Measurements from ENCODE around the gene INTS1. TPM values are rescaled to one million over a fixed set of nuclear protein-coding genes. Genes with fewer than 3 reads are reported as not detected.

Gene INTS1
- total RNA-seq, 6 donors from 2014 or later: 38.6 to 215 (median 72.3) TPM

DNA sequence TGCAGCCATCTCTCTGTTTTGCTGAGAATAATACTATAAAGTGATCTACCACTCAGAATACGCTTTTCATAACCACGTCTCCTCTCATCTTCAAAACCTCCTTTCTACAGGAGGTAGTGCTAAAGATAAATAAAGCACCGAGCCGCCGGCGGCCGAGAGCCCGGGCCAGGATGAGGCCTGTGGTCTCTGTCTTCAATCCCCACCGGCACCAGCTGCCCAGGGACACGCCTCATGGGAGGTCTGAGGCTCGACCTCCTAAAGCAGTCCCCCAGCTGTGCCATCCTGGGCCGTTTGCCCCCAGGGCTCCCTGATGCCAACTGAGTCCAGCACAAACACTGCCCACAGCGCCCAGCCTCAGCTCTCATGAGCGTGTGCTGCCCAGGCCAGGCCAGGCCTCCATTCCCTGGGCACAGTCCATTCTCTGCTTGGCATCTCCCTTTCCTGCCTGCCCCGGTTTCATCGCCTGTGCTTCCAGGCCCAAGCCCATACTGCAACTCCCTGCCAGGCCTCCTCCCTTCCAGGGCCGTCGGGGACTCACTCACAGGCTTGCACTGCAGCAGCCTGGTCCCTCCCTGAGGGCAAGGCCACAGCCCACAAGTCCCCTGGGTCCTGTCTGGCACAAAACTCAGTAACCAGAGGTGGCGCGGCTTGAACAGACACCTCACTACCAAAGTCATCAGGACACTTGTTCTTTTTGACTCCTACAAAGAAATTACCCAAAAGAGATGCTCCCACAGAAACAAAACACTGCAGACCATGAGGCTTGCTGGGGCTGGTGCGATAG is 2.5 kb downstream of the INTS1 start:
- no peak for ATAC-seq (ENCODE audit: low FRiP score in 2 of 2)

DNA sequence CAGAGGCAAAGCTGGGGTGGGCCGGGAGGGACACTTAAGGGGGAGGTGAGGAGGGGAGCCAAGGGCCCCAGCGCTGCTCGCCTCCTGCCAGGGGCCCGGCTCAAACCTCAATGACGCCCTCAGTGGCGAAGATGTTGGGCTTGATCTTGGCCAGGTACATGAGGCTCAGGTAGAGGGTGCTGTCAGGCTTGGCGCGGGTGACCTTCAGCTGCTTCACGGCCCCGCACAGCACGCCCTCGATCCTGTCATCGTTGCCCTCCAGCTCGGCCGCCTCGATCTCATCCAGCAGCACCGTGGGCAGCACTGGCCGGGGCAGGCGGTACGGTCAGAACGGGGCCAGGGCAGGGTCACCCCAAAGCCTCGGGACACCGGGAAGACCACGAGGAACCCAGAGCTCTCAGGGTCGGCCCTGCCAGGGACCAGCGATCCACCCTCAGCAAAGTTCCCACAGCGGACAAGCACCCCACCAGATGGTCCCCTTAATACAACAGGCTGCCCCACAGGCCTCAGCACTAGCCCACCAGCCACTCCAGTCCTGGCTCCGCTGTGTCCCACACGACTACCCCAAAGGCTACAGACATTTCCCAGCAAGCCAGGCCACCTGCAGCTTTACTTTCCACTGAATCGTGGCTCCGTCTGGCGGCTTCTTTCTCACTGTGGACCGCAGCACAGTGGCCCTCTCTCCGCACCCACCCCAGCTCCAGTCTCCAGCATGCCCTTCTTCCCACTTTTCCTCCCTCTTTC is 4.0 kb downstream of the INTS1 start:
- Histone ChIP-seq H3K9me3 (no peaks in the 10 kb centered on the region), H3K27ac (no peak overlapping the region), H3K4me3 (no peak overlapping the region), H3K36me3 (peaks cover 17 to 76% (median 67%) of the 10 kb centered on the region in 4 donors), H3K4me1 (peaks cover 12 to 32% (median 20%) of the 10 kb centered on the region in 4 donors), H3K27me3 (no peaks in the 10 kb centered on the region)
- no peak for ATAC-seq (ENCODE audit: low FRiP score in 2 of 2)
- TF ChIP-seq POLR2A (IDR thresholded peaks at IDR 0.05) (no peak), EP300 (IDR thresholded peaks at IDR 0.05) (no peak), POLR2AphosphoS5 (IDR thresholded peaks at IDR 0.05) (no peak)
- TF ChIP-seq, protein P1, sequence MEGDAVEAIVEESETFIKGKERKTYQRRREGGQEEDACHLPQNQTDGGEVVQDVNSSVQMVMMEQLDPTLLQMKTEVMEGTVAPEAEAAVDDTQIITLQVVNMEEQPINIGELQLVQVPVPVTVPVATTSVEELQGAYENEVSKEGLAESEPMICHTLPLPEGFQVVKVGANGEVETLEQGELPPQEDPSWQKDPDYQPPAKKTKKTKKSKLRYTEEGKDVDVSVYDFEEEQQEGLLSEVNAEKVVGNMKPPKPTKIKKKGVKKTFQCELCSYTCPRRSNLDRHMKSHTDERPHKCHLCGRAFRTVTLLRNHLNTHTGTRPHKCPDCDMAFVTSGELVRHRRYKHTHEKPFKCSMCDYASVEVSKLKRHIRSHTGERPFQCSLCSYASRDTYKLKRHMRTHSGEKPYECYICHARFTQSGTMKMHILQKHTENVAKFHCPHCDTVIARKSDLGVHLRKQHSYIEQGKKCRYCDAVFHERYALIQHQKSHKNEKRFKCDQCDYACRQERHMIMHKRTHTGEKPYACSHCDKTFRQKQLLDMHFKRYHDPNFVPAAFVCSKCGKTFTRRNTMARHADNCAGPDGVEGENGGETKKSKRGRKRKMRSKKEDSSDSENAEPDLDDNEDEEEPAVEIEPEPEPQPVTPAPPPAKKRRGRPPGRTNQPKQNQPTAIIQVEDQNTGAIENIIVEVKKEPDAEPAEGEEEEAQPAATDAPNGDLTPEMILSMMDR (IDR thresholded peaks at IDR 0.05): no peak
- peak in 1 of 2 donors; percentile 69 for DNase-seq
- WGBS, 2 donors: 96% methylated on average over 16 to 30 of the region's 34 CpGs

More for the DNA sequence above, 2.5 kb downstream of the INTS1 start:
- Histone ChIP-seq H3K27me3 (no peaks in the 10 kb centered on the region), H3K4me1 (peaks cover 12 to 32% (median 23%) of the 10 kb centered on the region in 4 donors), H3K9me3 (no peaks in the 10 kb centered on the region), H3K4me3 (no peak overlapping the region), H3K27ac (no peak overlapping the region), H3K36me3 (peaks cover 17 to 61% (median 55%) of the 10 kb centered on the region in 4 donors)
- TF ChIP-seq, protein P1 (IDR thresholded peaks at IDR 0.05): no peak
- TF ChIP-seq EP300 (IDR thresholded peaks at IDR 0.05) (no peak), POLR2AphosphoS5 (IDR thresholded peaks at IDR 0.05) (no peak), POLR2A (IDR thresholded peaks at IDR 0.05) (no peak)
- DNase-seq: peak in 1 of 2 donors; percentile 80
- WGBS, 2 donors: 95 to 97% methylated on average over 15 to 21 of the region's 21 CpGs

DNA sequence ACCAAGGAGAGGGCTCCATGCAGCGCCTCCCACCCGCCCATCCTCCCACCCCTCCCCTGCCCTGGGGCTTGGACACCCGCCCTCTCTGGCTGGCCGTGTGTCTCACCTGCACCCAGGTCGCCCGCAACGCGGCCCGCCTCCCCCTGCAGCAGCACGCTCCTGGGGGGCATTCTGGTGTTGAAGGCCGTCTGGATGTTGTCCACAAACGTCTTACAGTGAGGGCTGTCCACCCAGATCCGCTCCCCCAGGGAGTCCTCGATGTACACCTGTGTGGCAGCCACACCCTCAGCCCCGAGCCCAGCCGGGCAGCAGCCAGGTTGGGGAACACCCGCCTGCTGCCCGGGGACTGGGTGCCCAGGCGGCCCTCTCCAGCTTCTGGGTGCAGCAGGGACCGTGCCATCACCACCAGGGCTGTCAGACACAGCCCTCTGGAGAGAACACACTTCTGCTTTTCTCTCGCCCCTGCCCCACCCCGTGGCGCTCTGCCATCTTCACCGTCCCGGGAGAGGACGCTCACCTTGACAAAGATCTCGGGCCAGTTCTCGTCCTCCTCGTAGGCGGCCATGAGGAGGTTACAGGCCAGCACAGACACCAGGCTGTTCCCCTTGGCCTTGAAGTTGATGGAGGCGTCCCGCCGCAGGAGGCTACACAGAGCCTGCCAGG is 4.7 kb downstream of the INTS1 start:
- H3K9me3 ChIP-seq: no peaks in the 10 kb centered on the region
- ATAC-seq (ENCODE audit: low FRiP score in 2 of 2) (no peak), DNase-seq (peak in 1 of 2 donors; percentile 77)
- peaks cover 12 to 26% (median 15%) of the 10 kb centered on the region in 4 donors for H3K4me1 ChIP-seq
- WGBS, 2 donors: 92 to 94% methylated on average over 14 to 25 of the region's 33 CpGs
- H3K36me3 ChIP-seq: peaks cover 17 to 83% (median 74%) of the 10 kb centered on the region in 4 donors
- no peak overlapping the region for H3K27ac ChIP-seq
- H3K27me3 ChIP-seq: no peaks in the 10 kb centered on the region
- no peak overlapping the region for H3K4me3 ChIP-seq
- TF ChIP-seq EP300 (IDR thresholded peaks at IDR 0.05) (no peak), POLR2A (IDR thresholded peaks at IDR 0.05) (no peak), POLR2AphosphoS5 (IDR thresholded peaks at IDR 0.05) (no peak)
- TF ChIP-seq, protein P1 (IDR thresholded peaks at IDR 0.05): no peak

DNA sequence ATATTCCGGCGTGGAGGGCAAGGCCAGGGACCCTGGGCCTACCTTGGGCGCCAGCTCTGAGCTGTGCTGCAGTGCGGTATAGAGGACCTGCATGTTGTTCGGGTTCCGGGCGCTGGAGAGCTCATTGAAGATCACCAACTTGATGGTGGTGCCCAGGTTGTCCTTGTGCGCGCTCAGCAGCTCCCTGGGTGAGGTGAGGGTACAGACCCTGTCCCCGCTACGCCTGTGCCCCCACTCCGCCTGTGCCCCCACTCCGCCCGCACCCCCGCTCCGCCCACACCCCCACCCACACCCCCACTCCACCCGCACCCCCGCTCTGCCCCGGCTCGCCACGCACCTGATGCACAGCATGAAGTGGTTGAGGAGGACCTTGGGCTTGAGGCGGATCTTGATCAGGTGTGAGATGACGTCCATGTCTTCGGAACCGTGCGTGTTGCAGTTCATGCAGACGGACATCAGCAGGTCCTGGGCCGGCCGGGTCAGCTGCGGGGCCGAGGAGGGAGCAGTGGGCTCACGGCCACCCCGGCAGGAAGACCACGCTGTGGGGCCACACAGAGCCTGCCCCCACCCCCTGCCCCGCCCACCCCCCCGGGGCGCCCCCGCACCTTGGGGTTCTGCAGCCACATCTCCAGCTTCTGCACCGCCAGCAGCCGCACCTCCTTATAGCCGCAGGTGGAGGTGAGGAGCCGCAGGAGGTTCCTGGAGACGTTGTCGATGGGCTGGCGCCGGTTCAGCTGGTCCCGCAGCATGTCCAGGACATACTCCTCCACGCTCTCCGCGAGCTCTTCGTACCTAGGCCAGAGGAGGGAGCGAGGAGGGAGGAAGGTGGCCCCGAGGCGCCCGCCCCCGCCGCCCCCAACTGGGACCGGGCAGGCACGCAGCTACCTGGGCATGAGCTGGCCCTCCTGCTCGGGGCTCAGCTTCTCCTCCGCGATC is 5.6 kb downstream of the INTS1 start:
- H3K4me3 ChIP-seq: no peak overlapping the region
- no peaks in the 10 kb centered on the region for H3K27me3 ChIP-seq
- ATAC-seq (ENCODE audit: low FRiP score in 2 of 2) (no peak), DNase-seq (peak in 1 of 2 donors; percentile 72)
- peaks cover 20 to 92% (median 81%) of the 10 kb centered on the region in 4 donors for H3K36me3 ChIP-seq
- no peak overlapping the region for H3K27ac ChIP-seq
- WGBS, 2 donors: 95 to 96% methylated on average over 23 to 51 of the region's 62 CpGs
- TF ChIP-seq POLR2AphosphoS5 (IDR thresholded peaks at IDR 0.05) (no peak), POLR2A (IDR thresholded peaks at IDR 0.05) (no peak), EP300 (IDR thresholded peaks at IDR 0.05) (no peak)
- TF ChIP-seq, protein P1 (IDR thresholded peaks at IDR 0.05): no peak
- no peaks in the 10 kb centered on the region for H3K9me3 ChIP-seq
- H3K4me1 ChIP-seq: peaks cover 12 to 22% (median 14%) of the 10 kb centered on the region in 4 donors
